Ovary (tissue), 3 donors: ENCODE data around the gene SLC25A30.

Experiments
- CTCF ChIP-seq, 3 donors: fragments of 450-650 bp in 2 of 3; fragments of 200-600 bp in 1 of 3; IDR thresholded peaks; one replicate each; pipeline versions ENCODE4 v1.5.1 to v1.8.0; 2016 to 2022; ENCODE audit warnings: antibody characterized with exemption in 3 of 3, mild to moderate bottlenecking in 1 of 3
- EP300 ChIP-seq: sonication (generic); formaldehyde crosslinking; IDR thresholded peaks from one replicate; pipeline ENCODE4 v1.6.1; 2017; ENCODE audit warnings: antibody characterized with exemption
- POLR2A ChIP-seq: fragments of 450-650 bp; IDR thresholded peaks from one replicate; pipeline ENCODE4 v1.6.1; 2017; ENCODE audit warnings: antibody characterized with exemption, mild to moderate bottlenecking, moderate library complexity
- donor health status: DM: no; HTN: no; CAD: no.

DNA sequence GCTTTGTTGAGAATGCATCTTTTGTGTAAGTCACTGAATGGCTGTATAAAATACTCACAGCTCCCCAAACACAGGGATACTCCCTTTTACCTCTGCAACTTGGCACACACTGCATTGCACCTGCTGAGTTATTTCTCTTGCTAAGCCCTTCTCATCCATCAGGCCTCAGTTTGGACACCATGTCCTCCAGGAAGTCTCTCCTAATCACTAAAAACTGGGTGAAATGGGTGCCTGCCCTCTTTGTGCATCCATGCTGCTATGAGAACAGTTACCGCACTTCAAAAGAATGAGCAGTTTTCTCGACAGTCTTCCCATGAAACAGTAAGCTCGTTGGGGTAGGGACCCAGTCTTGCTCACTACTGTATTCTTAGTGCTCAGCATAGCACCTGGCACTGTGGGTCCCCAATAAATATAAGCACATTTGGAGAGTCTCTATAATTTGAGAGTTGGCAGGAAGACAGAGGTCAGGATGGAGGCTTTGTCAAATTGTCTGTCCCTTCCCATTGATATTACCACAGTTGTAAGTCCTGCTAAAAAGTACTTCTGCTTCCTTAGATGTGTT lies 4.6 kb upstream of the SLC25A30 start:
- TF ChIP-seq CTCF (IDR thresholded peaks at IDR 0.05) (no peak), EP300 (no peak), POLR2A (no peak)
